GM21381 (cell line): Measurements from ENCODE around the gene NCBP1.

Experiments
- ATAC-seq: cut with Tn5 transposase; IDR thresholded peaks from one replicate; pipeline ENCODE4 v1.9.1; 2021; ENCODE audit warnings: mild to moderate bottlenecking, moderate library complexity; ENCODE audit not compliant: unreplicated experiment

The NCBP1 gene

DNA sequence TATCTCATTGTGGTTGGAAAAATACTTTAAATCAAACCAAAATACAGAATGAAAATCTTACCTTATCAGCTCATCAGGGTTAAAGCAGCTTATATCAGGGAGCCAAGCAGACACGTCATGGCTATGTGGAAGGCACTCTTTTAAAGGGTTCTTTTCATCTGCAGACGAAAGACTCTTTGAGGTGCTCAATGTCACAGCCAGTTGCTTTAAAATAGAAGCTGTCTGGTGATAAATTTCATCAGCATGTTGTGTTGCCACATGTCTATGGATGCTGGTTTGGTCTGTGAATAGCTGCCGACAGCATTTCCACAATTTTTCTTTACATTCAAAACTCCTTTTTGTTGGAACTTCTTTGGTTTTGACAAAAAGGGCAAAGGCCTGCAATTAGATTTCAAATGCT lies 8.0 kb upstream of the NCBP1 start:
- no peak for ATAC-seq

DNA sequence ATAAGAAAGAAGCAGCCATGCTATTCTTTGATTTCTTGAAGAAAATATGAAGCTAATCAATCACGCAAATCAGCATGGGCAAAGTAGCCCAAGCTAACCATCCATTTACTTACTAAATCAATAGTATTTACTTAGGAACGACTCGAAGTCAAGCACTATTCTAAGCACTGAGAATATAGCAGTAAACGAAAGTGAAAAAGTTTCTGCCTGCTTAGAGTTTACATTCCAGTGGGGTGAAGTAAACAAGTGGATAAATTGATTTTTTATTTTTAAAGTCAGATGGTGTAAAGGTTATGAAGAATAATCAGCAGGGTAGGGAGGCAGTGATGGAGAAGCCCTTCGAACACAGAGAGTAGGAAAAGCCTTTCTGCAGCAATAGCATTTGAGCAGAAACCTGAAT lies 6.0 kb upstream of the NCBP1 start:
- no peak for ATAC-seq

DNA sequence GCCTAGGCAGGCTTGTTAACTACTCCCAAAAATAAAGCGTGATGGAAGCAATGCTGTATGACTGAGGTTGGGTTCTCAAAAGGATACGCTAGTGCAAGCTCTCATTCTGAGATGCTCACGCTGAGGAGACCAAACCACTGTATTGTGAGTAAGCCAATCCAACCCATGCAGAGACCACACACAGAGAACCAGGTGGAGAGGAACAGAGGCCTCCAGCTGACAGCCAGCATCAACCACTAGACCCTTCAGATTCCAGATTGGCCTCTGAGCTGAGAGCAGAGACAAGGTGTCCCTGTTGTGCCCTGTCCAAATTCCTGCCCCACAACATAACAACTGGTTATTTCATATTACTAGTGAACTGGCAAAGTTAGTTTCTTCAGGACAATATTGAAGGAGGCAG lies 5.0 kb upstream of the NCBP1 start:
- no peak for ATAC-seq

DNA sequence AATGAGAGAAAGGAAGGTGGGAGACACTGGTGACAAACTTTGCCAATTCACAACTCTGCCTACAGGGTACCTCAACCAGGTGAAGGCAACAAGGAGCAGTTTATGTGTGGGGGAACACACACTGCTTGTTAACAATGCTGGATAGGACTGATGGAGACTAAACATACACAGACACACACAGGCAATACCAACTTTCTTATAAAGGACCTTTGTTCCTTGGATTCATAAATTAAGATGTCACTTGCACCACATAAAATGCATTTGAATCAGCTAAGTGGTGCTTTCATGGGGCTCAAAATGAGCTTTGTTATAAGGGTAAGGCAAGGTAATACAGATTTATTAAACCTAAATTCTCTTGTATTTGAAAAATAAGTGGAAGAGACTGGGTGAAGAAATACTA lies 4.5 kb upstream of the NCBP1 start:
- ATAC-seq = no peak

DNA sequence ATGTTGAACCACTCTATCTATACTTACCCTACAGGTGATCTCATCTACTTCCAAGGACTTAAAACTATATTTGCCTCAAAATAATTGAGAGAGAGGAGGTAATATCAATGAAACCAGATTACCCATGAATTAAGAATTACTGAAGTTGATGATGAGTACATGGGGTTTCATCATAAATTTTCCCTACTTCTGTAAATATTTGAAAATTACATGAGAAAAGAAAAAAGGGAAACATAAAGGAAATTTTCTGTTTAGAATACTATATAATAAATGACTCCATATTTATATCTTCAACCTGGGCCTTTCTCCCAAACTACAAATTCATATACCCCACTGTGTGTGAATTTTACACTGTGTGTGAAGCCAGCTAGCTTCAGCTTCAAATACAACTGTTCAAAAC lies 3.0 kb upstream of the NCBP1 start:
- ATAC-seq = no peak

DNA sequence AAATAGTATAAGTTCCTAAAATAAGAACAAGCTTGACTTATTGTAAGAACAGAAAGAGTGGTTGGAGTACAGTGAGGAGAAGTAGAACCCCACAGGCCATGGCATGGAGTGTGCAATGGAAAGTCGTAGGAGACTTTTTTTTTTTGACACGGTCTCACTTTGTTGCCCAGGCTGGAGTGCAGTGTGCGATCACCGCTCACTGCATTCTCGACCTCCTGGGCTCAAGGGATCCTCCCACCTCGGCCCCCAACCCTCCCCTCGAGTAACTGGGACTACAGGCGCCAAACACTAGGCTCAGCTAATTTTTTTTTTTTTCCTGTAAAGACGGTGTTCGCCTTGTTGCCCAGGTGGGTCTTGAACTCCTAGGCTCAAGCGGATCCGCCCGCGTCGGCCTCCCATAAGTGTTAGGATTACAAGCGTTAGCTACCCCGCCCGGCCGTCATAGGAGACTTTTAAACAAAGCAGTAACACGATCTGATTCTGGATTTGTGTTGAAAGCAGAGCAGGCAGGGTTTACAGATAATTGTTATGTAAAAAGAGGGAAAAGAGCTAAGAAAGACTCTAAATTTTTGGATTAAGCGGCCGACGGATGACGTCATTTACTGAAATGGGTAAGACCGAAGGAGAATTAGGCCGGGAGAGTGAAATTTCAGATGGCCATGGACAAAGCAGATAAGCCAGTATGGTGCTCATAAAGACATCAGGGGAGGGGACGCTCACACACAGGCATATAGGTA lies 1.2 kb upstream of the NCBP1 start:
- peak; percentile 12 for ATAC-seq

DNA sequence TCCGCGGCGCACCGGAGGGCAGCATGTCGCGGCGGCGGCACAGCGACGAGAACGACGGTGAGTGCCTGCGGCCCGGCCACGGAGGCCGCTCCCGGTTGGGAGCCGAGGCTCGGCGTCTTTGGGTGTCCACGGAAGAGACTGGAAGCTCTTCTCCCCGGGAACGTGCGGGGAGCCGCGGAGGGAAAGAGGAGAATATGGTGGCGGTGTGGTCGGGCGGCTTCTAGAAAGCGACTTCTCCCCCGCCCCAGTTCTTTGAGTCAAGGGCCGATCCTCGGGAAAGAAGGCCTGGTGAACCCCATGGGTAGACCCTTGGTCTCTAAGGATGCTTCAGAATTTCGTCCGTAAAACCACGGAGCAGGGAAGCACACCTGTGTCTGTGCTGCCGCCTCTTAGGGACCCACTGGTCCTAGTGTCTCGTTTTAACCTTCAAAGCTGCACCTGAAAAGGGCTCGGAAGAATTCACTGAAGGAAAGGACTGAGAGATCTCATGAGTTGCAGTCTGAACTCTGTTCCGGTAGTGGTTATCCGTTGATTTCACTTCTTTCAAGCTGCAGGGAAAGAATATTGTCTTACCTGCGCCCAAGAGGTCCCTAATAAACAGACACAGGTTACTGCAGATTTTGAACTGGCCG lies 354 bp downstream of the NCBP1 start:
- ATAC-seq = no peak

DNA sequence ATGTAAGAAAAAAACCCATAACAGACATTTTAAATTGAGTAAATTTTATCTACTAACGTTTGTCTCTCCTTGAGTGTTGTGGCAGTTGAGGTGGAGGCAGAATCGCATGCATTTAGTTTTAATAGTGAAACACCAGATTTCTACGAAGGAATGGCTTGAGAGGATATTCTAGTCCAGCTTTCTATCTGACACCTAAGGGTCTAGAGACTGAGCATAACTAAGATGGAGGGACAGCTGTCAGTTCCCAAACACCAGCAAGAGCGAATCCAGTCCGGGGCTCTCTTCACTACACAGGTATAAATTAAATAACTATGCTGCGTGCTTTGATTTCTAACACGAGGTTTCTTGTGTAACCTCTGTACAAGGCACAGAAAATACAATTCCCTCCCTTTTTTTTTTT lies 1.4 kb downstream of the NCBP1 start:
- no peak for ATAC-seq

DNA sequence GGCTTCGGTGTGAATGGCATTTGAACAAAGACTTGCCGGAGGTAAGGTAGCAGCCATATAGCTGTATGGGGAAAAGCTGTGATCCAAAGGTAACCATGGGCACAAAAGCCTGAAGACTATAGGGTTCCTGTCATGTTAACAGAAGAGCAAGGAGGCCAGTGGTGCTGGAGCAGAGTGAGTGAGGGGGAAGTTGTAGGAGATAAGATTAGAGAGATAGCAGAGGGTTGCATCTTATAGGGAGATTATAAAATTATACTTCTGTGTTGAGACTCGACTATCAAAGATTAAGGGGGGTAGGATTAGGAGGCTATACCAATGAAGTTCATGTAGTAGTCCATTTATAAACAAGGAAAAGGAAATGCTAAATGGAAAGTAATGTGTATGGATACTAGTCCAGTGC lies 3.3 kb downstream of the NCBP1 start:
- ATAC-seq = no peak

DNA sequence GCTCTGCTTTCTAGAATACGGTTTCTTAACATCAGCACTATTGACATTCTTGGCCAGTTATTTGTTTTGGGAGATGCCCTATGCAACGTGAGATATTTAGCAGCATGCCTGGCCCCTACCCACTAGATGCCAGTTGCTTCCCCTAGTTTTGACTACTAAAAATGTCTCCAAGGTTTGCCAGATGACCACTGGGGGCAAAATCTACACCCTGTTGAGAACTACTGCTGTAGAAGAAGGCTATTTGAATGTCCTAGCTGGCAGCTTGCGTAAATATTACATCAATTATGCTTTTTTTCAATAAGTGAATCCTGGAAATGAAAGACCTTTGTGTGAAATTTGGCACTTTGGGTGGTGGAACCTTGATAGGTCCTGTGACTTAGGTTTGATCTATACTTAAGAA lies 5.0 kb downstream of the NCBP1 start:
- ATAC-seq = no peak

DNA sequence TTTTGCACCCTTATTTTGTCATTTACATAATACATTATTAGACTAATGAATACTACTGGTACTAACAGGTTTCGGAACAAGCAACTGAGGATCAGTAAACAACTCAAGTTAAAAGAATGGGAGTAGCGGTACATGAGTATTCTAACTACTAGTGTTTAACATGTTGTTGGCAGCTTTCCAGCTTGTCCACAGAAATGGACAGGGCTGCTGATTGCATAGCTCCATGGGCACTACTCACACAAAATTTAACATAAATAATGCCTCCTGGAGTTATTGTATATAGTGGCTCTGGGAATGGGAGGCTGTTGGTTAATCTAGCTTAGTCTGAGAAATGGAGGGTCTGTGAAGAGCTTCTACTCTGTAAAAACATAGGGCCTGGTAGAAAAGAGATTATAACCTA lies 6.7 kb downstream of the NCBP1 start:
- ATAC-seq = no peak

DNA sequence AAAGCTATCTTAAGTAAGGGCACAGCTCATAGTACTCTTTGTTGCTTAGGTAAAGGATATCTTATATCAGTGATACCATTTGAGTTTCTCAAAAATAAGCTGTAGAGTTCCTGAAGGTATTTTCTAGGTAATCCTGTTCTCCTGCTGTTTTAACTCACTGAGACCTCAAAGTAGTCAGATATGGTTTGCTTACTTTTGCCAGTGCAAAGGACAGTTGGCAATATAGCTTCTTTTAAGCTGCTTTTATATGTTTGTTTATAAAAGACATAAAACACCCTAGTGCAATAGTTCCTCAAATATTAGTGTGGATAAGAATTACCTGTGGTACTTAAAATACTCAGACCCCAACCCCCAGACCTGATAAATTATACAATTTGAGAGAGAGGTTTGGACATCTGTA lies 12.1 kb downstream of the NCBP1 start:
- ATAC-seq = no peak

DNA sequence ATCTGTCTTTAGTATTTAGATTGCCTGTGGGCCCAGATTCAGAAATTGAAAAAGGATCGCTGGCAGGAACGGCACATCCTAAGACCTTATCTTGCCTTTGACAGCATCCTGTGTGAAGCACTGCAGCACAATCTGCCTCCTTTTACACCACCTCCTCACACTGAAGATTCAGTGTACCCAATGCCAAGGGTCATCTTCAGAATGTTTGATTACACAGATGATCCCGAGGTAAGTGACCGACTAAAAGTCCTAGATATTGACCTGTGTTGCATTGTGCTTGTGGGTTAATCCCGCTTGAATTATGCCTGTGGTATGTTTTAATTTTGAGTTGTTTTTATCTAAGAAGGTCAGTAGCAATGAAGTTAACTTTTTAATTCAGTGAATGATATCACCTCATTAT lies 14.4 kb downstream of the NCBP1 start:
- no peak for ATAC-seq

DNA sequence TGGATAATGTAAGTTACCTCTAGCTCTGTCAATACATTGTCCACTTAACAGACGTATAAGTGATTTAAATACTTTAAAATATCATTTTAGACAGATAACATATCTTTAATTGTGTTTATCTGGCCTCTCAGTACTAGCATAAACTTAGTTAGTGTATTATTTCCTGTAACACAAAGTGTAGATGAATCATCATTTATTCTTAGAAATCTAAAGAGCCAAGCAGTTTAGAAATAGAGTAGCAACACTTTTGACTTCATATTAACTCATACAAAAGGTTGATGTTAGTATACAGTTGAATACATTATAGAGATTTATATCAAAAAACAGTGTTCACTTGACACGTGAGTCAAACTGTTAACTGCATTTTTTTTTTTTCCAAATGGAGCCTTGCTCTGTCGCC lies 18.0 kb downstream of the NCBP1 start:
- no peak for ATAC-seq

DNA sequence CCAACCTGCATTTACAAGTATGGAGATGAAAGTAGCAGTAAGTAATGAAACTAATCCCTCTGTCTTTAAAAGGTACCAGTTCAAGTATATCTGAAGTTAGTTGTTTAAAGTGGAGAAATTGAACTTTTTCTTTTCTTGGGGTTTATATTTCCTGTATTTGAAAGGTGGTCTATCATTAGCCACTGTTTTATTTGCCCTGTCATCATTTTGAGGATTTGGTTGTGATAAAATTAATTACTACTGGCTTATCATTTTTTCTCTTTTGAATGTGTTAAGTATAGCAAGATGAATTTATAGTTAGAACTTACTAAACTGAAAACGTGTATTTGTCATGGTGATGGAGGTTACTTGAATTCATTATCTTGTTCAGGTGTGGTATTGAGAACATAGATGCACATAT lies 25.1 kb downstream of the NCBP1 start:
- no peak for ATAC-seq

DNA sequence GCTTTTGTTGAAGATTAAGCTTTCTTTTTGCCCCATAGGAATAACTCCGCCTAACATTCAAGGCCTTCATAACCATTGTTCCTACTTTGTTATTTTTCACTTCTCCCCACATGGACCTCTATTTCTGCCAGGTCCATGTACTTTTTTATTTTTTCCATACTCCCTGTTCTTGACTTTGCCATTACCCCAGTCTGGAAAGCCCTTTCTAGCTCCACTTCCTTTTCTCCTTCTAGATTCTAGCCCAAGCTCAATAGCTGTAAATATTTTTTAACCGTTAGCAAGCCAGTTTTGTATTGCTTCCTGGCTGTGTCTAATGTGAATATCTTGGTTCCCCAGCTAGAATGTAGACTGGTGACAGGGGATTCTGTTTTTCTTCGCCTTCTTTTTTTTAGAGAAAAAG lies 26.1 kb downstream of the NCBP1 start:
- no peak for ATAC-seq

DNA sequence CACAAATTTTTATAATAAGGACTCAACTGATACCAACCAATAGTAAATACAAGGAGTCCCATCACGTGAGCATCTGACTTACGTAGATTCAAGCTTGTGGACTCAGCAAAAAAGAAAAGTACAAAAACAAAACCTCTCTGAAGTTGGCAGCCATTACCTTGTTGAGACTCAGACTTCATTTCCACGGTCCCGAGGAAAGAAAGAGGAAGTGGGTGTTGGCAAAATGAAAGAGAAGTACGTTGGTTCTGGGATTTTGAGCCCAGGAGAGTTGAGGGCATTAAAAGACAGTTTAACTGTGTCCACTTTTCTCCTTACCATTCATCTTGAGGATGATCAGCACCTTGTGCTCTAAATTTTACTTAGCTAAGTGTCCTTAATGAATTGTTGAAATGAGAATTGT lies 26.7 kb downstream of the NCBP1 start:
- ATAC-seq = no peak

DNA sequence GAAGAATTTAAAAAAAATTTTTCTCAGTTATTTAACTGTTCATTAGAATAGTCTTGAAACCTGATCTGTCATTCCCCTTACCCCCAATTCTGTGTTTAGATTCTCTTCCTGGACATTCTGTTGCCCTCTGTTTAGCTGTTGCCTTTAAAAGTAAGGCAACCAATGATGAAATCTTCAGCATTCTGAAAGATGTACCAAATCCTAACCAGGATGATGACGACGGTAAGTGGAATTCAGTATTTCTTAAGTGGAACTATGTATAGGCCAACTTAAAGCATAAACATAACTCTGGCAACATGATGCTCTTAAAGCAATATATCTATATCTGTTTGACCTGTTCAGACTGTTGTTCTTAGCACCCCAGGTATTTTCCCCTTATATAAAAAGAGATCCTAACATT lies 27.2 kb downstream of the NCBP1 start:
- no peak for ATAC-seq

DNA sequence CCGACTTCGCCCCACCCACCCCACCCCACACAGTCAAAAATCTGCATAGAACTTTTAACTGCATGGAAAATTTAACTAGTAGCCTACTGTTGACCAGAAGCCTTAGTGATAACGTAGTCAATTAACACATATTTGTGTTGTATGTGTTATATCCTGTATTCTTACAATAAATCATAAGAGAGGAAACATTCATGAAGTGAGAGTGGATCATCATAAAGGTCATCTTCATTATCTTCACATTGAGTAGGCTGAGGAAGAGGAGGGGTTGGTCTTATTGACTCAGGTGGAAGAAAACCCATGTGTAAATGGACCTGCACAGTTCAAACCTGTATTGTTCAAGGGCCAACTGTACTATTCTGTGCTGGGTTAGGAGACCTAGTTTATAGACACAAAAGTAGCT lies 32.1 kb downstream of the NCBP1 start:
- no peak for ATAC-seq

DNA sequence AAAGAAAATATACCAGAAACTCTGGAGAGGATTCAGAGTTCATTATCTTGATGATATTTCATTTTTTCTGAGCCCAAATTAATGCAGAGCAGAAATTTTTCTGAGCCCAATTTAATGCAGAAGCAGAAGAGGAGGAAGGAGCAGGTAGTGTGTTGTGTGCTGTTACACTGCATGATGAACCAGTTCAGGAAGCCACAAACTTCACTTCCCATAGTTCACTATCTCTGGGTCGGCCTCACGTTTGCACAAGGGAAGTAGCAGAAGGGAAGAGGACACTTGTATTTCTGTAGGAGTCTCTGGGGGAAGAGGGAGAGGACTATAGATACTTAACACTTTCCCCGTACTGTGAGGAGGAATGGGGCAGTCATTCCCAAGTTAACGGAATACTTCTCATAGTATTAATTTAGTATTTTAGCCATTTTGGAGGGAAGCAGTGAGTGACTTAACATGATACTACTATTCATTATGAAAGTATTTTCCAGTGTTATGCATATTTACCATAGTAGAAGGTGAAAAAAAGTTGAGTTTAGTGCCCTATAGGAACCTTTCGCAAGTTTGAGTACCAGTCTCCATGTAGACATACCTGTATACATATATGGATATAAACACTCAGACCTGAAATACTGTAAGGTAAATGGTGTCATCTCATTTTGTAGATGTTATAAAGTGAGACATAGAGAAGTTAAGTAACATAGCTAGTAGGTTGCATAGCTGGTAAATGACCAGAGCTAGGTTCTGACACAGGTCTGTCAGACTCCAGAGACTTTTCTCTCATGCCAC lies 33.5 kb downstream of the NCBP1 start:
- no peak for ATAC-seq

DNA sequence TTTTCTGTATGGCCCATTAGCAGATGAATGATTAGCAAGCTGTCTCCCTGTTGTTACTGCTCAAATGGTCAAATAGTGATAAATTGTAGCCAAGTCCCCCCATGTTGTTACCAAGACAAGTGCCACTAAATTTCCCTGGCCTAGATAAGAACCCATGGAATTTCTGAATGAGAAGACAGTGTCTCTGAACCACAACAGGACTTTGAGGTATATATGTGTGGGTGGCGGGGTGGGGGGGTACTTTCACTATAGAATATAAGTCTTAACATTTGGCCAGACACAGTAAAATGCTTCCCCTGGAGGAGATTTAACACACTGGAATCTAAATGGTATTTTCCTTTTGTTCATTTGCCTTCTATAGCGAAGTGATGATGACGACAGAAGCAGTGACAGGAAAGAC lies 34.9 kb downstream of the NCBP1 start:
- ATAC-seq = no peak

DNA sequence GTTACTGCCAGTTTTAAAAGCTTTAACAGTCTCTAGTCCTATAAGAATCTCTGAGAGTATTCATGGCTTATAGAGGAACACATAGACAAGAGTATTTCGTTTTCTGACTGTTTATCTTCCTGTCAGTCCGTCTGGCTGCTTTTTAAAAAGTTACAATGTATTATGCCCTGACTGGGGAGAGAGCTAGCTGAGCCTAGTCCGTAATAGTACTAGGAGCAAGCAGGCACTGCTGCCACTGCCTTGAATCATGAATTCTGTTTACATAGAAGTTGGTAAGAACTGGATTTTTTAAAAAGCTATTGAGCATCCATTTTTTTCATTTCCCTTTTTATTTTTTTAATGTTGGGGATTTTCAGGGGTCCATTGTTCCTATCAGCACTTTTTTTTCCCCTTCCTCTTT lies 37.0 kb downstream of the NCBP1 start:
- no peak for ATAC-seq
